Right lung (tissue), 5 donors: ENCODE measurements around the gene GALNT9. TPM values are rescaled to one million over a fixed set of nuclear protein-coding genes. Genes with fewer than 3 reads are reported as not detected.
A peak's percentile ranks its signal among the peaks of the same experiment; 100 is the strongest.
"Not testable (repeated sequence)": the region's sequence is repeated elsewhere in the genome, so short reads cannot be mapped to it uniquely, and the experiment has no call there.

Experiments used
- DNase-seq, 2 donors: peaks; one replicate each; pipeline ENCODE4 v3.0.0-alpha.2; 2013
- polyA plus RNA-seq, 5 donors: library from polyadenylated mRNA; unstranded; fragments of 120-200 nt; gene quantifications; one replicate each; pipeline versions ENCODE4 v1.2.1 to v1.2.3, GENCODE V29; 2013; ENCODE audit warnings: inconsistent platforms in 1 of 5, low replicate concordance in 1 of 5; ENCODE audit not compliant: insufficient read length in 5 of 5, insufficient read depth in 1 of 5

The GALNT9 gene
- polyA plus RNA-seq, 5 donors, result 1.9 to 4.2 (median 3.0) TPM

- DNase-seq, result no peak
These were observed 128.6 kb downstream of the GALNT9 start for GRCh38 chr12:132200800-132201199.

- DNase-seq, result no peak
These were observed 129.7 kb downstream of the GALNT9 start for GRCh38 chr12:132199526-132200319.

DNA sequence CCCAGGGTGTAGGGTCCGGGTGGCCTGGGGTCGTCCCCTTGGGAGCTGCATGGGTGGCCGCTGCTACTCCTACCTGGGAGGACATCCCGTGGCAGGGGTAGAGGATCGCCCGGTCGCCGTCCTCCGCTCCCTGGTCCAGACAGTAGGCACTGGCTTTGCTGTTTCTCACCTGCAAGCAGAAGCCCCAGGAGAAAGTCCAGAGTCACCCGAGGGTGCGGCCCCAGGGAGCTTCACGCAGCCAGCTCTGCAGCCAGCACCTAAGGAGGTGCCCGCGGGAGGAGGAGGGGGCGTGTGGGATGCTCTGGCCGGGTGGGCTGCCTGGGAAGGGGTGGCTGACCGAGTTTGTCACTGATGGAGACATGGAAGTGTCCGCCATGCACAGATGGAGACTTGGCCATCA lies 130.3 kb downstream of the GALNT9 start:
- DNase-seq, result no peak

DNA sequence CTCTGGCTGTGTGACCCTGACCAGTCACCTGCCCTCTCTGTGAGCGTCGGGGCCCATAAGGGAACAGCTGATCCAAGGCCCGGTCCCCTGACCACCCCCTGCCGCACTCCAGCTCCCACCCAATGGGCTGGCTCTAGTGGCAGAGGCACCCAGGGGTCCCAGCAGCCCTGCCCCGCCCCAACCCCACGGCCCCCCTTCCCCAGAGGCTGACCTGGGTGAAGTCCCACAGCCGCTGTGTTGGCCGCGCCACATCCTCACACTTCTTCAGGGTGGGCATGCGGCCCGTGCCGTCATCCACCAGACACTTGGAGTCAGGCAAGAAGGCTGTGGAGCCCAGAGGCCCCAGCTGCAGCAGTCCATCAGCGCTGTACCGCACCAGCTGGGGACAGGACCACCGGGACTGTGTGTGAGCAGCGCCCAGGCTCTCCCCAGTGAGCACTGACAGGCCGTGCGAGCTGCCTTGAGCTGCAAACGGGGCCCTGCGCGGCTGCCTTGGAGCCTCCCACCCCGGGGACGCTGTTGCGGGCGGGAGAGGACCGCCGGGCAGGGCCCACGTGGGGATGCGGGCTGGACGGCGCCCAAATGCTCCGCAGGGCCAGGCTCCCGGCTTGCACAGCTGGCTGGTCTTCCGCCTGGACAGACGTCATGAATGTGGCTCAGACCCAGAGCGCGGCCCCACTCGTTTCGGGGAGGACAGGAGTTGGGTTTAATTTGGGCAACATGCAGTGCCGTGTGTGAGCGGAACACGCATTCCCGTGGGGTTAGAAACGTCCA lies 131.6 kb downstream of the GALNT9 start:
- DNase-seq, result no peak

- no peak for DNase-seq
These were observed 132.5 kb downstream of the GALNT9 start for GRCh38 chr12:132196873-132197390.

- DNase-seq, result no peak
These were observed 133.1 kb downstream of the GALNT9 start for GRCh38 chr12:132196038-132196872.

DNA sequence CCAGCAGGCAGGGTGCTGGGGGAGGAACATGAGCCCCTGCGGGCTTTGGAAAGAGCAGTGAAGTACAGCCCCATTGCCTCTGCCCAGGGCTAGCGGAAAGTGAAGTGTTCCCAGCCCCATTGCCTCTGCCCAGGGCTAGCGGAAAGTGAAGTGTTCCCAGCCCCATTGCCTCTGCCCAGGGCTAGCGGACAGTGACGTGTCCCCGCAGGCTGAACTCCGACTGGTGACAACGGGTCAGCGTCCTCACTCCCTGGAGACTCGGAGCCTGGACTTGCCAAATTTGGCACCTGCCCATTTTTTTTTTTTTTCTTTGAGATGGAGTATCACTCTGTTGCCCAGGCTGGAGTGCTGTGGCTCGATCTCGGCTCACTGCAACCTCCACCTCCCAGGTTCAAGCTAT lies 134.1 kb downstream of the GALNT9 start:
- not testable (repeated sequence) for DNase-seq

DNA sequence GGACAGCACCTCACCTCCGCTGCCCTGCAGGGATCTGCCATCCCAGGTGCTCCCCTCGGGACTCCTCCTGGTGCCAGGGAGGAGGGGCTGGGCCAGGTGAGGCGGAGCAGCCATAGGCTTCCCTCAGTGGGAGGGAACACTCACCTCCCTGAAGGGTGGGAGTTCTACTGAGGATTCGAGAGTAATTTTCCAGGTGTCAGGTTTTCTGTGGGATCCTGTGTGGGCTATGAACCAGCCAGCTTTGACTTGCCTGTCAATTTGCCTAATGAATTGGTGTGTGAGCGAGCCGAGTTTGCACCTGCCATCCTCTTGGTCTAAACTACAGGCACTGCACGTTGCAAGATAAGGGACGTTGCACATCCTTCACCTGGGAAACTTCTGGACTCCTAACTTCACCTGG lies 134.8 kb downstream of the GALNT9 start:
- no peak for DNase-seq

- no peak for DNase-seq
These were observed 135.3 kb downstream of the GALNT9 start for GRCh38 chr12:132194056-132194455.

- no peak for DNase-seq
These were observed 137.5 kb downstream of the GALNT9 start for GRCh38 chr12:132191715-132192553.

DNA sequence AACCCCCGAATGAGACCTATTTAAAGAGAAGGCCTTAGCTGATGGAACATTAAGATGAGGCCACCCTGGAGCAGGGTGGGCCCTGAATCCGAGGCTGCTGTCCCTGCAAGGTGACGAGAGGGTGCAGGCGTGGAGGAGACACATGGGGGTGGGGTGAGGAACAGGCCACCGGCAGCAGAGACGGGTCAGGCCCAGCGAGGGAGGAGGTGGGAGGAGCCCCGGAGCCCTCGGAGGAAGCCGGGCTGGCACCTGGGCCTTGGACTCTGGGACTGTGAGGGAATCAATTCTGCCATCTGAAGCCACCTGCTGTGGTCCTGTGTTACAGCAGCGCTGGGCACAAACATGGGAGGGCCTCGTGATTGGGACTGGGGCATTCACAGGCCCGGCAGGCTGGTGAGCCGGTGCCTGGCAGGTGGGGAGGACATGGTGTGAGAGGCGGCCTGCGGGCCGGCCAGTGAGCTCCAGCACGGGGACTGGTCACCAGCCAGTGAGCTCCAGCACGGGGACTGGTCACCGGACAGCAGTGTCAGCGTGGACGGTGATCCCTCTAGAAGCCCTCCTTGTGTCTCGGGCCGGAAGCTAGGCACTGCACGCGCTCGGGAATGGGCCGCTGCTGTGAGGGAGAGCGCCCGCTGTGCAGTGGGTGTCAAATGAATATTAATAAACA lies 138.4 kb downstream of the GALNT9 start:
- DNase-seq, result no peak

DNA sequence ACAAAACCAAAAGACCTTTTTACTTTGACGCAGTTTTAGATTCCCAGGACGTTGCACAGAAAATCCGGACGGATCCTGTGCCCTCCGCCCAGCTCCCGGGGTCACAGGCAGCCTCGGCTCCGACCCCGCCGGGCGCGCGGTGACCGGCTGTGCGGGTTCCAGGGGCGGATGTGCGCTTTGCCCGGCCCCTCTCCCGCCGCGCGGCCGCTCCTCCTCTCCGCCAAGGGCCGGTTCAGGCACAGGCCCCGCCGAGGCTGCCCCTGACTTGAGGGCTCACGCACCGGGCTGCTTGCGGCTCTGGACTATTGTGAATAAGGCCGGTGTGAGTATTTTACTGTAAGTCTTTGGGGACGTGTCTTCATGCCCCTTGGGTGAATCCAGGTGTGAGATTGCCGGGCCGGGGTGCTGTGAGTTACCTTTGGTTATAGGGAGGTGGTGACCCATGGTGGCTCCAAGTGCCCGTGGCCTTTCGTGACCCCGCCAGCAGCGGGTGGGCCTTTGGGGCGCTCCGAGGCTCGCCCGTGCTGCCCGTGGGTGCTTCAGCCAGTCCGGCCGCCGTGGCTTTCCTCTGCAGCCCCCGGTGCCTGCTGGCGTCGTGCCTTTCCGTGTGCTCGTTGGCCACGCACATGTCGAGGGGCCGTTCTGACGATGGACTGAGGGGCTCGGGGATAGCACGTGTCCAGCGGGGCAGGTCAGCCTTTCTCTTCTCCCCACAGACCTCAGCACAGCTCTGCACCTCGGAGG lies 139.2 kb downstream of the GALNT9 start:
- no peak for DNase-seq

- peak; percentile 68 to 80 for DNase-seq
These were observed 139.9 kb downstream of the GALNT9 start for GRCh38 chr12:132189378-132190011.

DNA sequence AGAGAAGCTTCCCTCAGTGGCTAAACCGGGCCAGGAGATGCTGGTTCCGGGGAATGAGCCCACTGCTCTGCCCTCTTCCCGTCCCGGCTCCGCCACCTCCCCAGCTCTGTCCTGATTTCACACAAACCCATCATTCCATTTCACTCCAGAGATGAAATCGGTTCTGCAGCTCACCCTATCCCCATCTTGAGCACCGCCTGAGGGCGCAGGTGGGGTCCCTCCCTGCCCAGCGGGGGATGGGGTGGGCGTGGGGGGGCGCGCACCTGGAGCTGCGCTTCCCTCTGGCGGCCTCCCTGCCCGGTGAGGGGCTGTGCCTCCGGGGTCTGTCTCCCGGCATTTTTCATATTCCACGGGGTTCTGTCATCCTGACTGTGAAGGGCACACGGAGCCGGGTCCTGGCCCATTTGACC lies 140.5 kb downstream of the GALNT9 start:
- no peak for DNase-seq

GRCh38 chr12:132188451-132188901 lies 140.9 kb downstream of the GALNT9 start:
- no peak for DNase-seq

- no peak for DNase-seq
These were observed 141.5 kb downstream of the GALNT9 start for GRCh38 chr12:132187646-132188450.

DNA sequence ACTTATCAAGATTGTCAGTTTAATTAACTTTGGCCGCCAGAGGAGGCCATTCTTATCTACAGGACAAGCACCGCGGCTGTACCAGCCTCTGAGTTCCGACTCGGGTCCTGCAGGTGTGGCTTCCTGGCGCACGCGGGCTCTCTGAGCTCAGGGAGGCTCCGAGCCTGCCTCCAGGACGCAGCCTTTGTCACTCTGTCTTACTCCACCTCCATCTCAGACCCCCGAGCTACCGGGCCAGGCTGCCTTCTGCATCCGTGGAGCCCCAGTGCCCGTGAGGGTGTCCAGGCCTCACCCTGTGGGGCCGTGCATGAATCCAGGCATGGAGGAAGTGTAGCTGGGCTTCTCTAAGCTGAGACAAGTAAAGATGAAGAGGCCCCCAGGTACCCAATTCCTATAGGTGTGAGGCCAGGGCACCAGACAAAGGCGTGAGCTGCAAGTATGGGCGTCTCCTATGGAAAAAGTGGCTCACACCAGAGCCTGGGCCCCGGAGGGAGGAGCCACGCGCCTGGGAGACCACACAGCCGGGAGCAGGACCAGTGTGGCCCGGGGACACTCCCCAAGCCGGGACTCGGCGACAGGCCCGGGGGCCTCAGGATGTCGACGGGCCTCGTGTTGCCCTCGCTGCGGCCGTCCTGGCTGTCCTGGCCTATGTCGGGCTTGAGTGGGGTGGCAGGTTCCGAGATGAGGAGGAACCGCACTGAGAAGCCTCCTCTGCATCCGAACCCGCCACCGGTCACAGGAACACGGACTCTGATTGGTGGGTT lies 142.3 kb downstream of the GALNT9 start:
- DNase-seq, result no peak
